ENCODE measurements around the gene ATP8A1. TPM values are rescaled to one million over a fixed set of nuclear protein-coding genes. Genes with fewer than 3 reads are reported as not detected.
A peak's percentile ranks its signal among the peaks of the same experiment; 100 is the strongest.

The ATP8A1 gene
- total and polyA plus RNA-seq, 2 of the 4 experiments (the other 2 are of a cell fraction) = 0.12 to 0.36 TPM

DNA sequence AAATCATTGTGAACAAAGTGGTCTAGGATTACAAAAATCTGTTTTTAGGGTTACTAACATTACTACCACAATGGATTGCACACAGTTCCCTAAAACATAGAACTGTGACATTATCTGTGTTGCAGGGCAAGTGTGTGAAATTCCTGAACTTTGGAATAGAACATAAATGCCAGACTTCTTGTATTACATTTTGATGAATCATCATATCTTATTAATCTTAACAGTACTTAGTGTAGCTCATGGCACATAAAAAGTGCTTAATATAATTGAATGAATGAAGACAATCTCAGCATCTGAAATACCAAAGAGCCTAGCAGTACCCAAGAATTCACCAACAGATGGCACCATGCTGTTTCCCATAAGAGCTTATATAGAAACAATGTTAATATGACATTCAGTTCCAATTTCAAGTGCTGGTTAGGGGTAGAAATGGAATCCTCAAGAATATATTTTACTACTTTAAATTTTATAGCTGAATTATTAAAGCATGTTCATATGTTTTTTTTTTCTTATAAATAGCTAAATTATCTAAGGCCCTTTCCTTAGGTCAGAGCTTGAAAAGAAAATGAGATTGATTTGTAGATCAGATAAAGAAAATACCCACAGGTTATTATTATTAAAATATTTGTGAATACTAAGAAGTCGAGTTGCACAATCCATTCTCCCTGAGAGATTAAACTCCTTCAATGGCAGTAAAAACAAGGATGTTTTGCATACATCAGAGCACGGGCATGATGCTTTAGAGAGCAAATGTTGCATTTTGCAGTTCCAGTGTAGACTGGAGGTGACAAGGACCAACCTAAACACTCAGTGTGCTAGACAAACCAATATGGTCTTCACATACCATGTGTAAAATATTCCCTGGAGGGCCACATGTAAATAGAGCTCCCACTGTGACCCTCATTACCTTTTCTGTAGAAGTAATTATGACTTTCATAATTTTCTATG, 285.3 kb downstream of the ATP8A1 start:
- no peaks in the 10 kb centered on the region for H3K36me3 ChIP-seq (ENCODE audit: control insufficient read depth, insufficient read depth, low read length)
- H3K9me1 ChIP-seq (ENCODE audit: insufficient read depth, low read length) = no peaks in the 10 kb centered on the region
- no peak overlapping the region for H4K8ac ChIP-seq (ENCODE audit: low read depth in 2 of 2, low read length in 2 of 2)
- H2BK120ac ChIP-seq (ENCODE audit: low read depth, low read length) = no peak overlapping the region; the same call in 1 of the 2 replicates
- no peak overlapping the region for H2BK15ac ChIP-seq (ENCODE audit: low read depth, low read length)
- H3K27ac ChIP-seq (ENCODE audit: insufficient read depth, low read length) = no peak overlapping the region; the same call in 1 of the 2 replicates
- H3K4me1 ChIP-seq (ENCODE audit: control insufficient read depth, insufficient read depth, low read length) = no peaks in the 10 kb centered on the region; the same call in 1 of the 2 replicates
- no peak overlapping the region for H2AK9ac ChIP-seq (replicated peaks; ENCODE audit: low read depth, low read length, poor library complexity)
- H3K4me2 ChIP-seq (ENCODE audit: low read depth, low read length) = no peak overlapping the region
- H3K79me1 ChIP-seq (ENCODE audit: low read depth in 1 of 2, low read length in 2 of 2) = no peaks in the 10 kb centered on the region
- ATAC-seq (ENCODE audit: low read depth) = peak; percentile 66
- TF ChIP-seq NFE2L2 (IDR thresholded peaks at IDR 0.05; ENCODE audit: low read depth, low read length) (no peak), MAFK (IDR thresholded peaks at IDR 0.05; ENCODE audit: low read depth, low read length) (peak; percentile 88), RAD21 (IDR thresholded peaks at IDR 0.05; ENCODE audit: low read length) (peak; percentile 69), MXI1 (IDR thresholded peaks at IDR 0.05; ENCODE audit: borderline replicate concordance, low read depth, low read length) (no peak), SMC3 (IDR thresholded peaks at IDR 0.05; ENCODE audit: low read depth, low read length) (peak; percentile 75)
- TF ChIP-seq, protein P1, sequence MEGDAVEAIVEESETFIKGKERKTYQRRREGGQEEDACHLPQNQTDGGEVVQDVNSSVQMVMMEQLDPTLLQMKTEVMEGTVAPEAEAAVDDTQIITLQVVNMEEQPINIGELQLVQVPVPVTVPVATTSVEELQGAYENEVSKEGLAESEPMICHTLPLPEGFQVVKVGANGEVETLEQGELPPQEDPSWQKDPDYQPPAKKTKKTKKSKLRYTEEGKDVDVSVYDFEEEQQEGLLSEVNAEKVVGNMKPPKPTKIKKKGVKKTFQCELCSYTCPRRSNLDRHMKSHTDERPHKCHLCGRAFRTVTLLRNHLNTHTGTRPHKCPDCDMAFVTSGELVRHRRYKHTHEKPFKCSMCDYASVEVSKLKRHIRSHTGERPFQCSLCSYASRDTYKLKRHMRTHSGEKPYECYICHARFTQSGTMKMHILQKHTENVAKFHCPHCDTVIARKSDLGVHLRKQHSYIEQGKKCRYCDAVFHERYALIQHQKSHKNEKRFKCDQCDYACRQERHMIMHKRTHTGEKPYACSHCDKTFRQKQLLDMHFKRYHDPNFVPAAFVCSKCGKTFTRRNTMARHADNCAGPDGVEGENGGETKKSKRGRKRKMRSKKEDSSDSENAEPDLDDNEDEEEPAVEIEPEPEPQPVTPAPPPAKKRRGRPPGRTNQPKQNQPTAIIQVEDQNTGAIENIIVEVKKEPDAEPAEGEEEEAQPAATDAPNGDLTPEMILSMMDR (conservative IDR thresholded peaks at IDR 0.05; ENCODE audit: low read depth, low read length) = peak; percentile 70
- TF ChIP-seq, protein P2, sequence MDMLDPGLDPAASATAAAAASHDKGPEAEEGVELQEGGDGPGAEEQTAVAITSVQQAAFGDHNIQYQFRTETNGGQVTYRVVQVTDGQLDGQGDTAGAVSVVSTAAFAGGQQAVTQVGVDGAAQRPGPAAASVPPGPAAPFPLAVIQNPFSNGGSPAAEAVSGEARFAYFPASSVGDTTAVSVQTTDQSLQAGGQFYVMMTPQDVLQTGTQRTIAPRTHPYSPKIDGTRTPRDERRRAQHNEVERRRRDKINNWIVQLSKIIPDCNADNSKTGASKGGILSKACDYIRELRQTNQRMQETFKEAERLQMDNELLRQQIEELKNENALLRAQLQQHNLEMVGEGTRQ (IDR thresholded peaks at IDR 0.05; ENCODE audit: low read depth, low read length) = no peak
- no peak overlapping the region; the same call in 1 of the 2 replicates for H3K18ac ChIP-seq (ENCODE audit: low read depth, low read length)
- H4K20me1 ChIP-seq (ENCODE audit: insufficient read depth, low read length) = no peaks in the 10 kb centered on the region
- no peak overlapping the region for H3K9ac ChIP-seq (ENCODE audit: low read depth, low read length)
- no TSS peak for BruUV-seq (replicated peaks)
- H2AK5ac ChIP-seq (ENCODE audit: low read depth, low read length) = no peak overlapping the region
- no peak overlapping the region for H2AFZ ChIP-seq (replicated peaks; ENCODE audit: low read length, poor library complexity)
- ChIA-PET CTCF (interaction anchor here (0.5 to 3.8 kb wide), 18 partner anchors 12 to 197 kb away, joined by 3 to 46 read pairs (median 4); no protein-coding TSS in a partner anchor), POLR2A (ENCODE audit: unreplicated experiment) (interaction anchor here (0.5 kb wide), 1 partner anchor 72 kb away, joined by 3 read pairs; no protein-coding TSS in a partner anchor)
- H3K56ac ChIP-seq (ENCODE audit: extremely low read depth, insufficient read depth, low read length) = no peak overlapping the region
- in situ Hi-C loops (cut with MboI; ENCODE audit: low sequenced_read_pairs) = no loop called here
- no peak overlapping the region for H3K4ac ChIP-seq (ENCODE audit: low read depth, low read length)
- H2BK20ac ChIP-seq (ENCODE audit: low read depth, low read length) = peak overlapping the region; percentile 53; the same call in 1 of the 2 replicates
- no peak overlapping the region for H4K5ac ChIP-seq (ENCODE audit: low read depth, low read length)
- H3K14ac ChIP-seq (replicated peaks; ENCODE audit: low read depth, low read length) = no peak overlapping the region
- intact Hi-C loops (cut with micrococcal nuclease) = loop anchor here (1.0 kb wide), 2 partner anchors 89 to 148 kb away; no protein-coding TSS in a partner anchor
- WGBS, 2 experiments (ENCODE audit: extremely low coverage in 2 of 2, insufficient read length in 1 of 2) = no CpG with 5 or more reads among the region's 2 CpGs
- H3K23ac ChIP-seq (ENCODE audit: low read depth, low read length) = no peak overlapping the region
- no peak overlapping the region for H2BK5ac ChIP-seq (ENCODE audit: low read depth, low read length, poor library complexity, severe bottlenecking)
- dilution Hi-C loops (cut with HindIII; ENCODE audit: low sequenced_read_pairs, unreplicated experiment) = no loop called here
- 0 out of 2 replicates have a peak, but pooled peaks cover 2% of the 10 kb centered on the region for H3K9me3 ChIP-seq (ENCODE audit: control insufficient read depth, insufficient read depth, low read length)
- H4K91ac ChIP-seq (ENCODE audit: insufficient read depth, low read depth, low read length) = no peak overlapping the region
- no peaks in the 10 kb centered on the region for H3K27me3 ChIP-seq (ENCODE audit: control insufficient read depth, insufficient read depth, low read length)
- DNase-seq = peak; percentile 60
- H3K4me3 ChIP-seq (ENCODE audit: insufficient read depth, low read depth, low read length) = no peak overlapping the region

All from IMR-90 (cell line).